Skin epidermis (tissue), 12 donors: Measurements from ENCODE around the gene PLEKHA1.

Experiments
- H3K27ac ChIP-seq, 21 experiments: fragments of 200-600 bp; sonication (generic) in 11 of 21; one replicate each; pipeline ENCODE4 v1.5.0; 2020; ENCODE audit warnings: mild to moderate bottlenecking in 3 of 21, inconsistent platforms in 2 of 21, moderate library complexity in 2 of 21
- H3K4me3 ChIP-seq, 7 experiments: fragments of 200-600 bp; sonication (generic) in 2 of 7; one replicate each; pipeline ENCODE4 v1.5.0; 2020; ENCODE audit warnings: inconsistent platforms in 2 of 7, mild to moderate bottlenecking in 2 of 7, moderate library complexity in 1 of 7

The PLEKHA1 gene

GRCh38 chr10:122454071-122454470, 79.6 kb downstream of the PLEKHA1 start:
- no peak overlapping the region for H3K27ac ChIP-seq
- H3K4me3 ChIP-seq, result no peak overlapping the region

GRCh38 chr10:122454603-122455080, 80.1 kb downstream of the PLEKHA1 start, which contains the start of gene ARMS2:
ARMS2 (plus strand) TSS chr10:122454653; CDS start chr10:122454728, 75 bp downstream.
- Histone ChIP-seq H3K27ac (no peak within 1 kb of the TSS), H3K4me3 (no peak within 1 kb of the TSS)

GRCh38 chr10:122455376-122456079, 81.0 kb downstream of the PLEKHA1 start:
- no peak overlapping the region for H3K4me3 ChIP-seq
- no peak overlapping the region for H3K27ac ChIP-seq

- H3K4me3 ChIP-seq, result no peak overlapping the region
- peak overlapping the region in 4 of 21 experiments; percentile 27 to 73 (median 36) for H3K27ac ChIP-seq
Measured at GRCh38 chr10:122457934-122458333, 83.4 kb downstream of the PLEKHA1 start.

GRCh38 chr10:122458693-122459092, 84.2 kb downstream of the PLEKHA1 start:
- Histone ChIP-seq H3K27ac (peak overlapping the region in 2 of 21 experiments; percentile 35 to 73), H3K4me3 (no peak overlapping the region)

- H3K27ac ChIP-seq, result peak overlapping the region in 1 of 21 experiments; percentile 91
- no peak overlapping the region for H3K4me3 ChIP-seq
Measured at GRCh38 chr10:122459561-122460273, 85.2 kb downstream of the PLEKHA1 start.

- H3K4me3 ChIP-seq, result peak overlapping the region; percentile 35 to 72 (median 65)
- H3K27ac ChIP-seq, result peak overlapping the region in 20 of 21 experiments; percentile 14 to 91 (median 67)
Measured at GRCh38 chr10:122460891-122461293, 86.4 kb downstream of the PLEKHA1 start.

GRCh38 chr10:122461367-122461728, 86.8 kb downstream of the PLEKHA1 start, which contains the start of gene HTRA1:
HTRA1 (plus strand) TSS chr10:122461553; CDS start chr10:122461653, 100 bp downstream.
- Histone ChIP-seq H3K27ac (peak within 1 kb of the TSS; percentile 47 to 91 (median 80)), H3K4me3 (peak within 1 kb of the TSS; percentile 63 to 72 (median 66))

- H3K27ac ChIP-seq, result peak overlapping the region; percentile 47 to 91 (median 80)
- peak overlapping the region; percentile 63 to 72 (median 66) for H3K4me3 ChIP-seq
Measured at GRCh38 chr10:122461729-122462532, 87.4 kb downstream of the PLEKHA1 start.

- Histone ChIP-seq H3K4me3 (peak overlapping the region; percentile 63 to 72 (median 66)), H3K27ac (peak overlapping the region; percentile 47 to 91 (median 80))
Measured at GRCh38 chr10:122462533-122463465, 88.3 kb downstream of the PLEKHA1 start.

- Histone ChIP-seq H3K4me3 (peak overlapping the region; percentile 63 to 72 (median 66)), H3K27ac (peak overlapping the region in 10 of 21 experiments; percentile 64 to 91 (median 84))
Measured at GRCh38 chr10:122463466-122464249, 89.2 kb downstream of the PLEKHA1 start.

- H3K4me3 ChIP-seq, result peak overlapping the region in 3 of 7 experiments; percentile 65 to 71 (median 66)
- peak overlapping the region in 3 of 21 experiments; percentile 84 to 91 (median 87) for H3K27ac ChIP-seq
Measured at GRCh38 chr10:122464250-122464510, 89.7 kb downstream of the PLEKHA1 start.

GRCh38 chr10:122464586-122464985, 90.1 kb downstream of the PLEKHA1 start:
- H3K27ac ChIP-seq, result peak overlapping the region in 2 of 21 experiments; percentile 84 to 91
- peak overlapping the region in 3 of 7 experiments; percentile 65 to 71 (median 66) for H3K4me3 ChIP-seq

GRCh38 chr10:122465401-122466040, 91.0 kb downstream of the PLEKHA1 start:
- H3K4me3 ChIP-seq, result no peak overlapping the region
- H3K27ac ChIP-seq, result peak overlapping the region in 1 of 21 experiments; percentile 9

GRCh38 chr10:122466951-122467381, 92.5 kb downstream of the PLEKHA1 start:
- Histone ChIP-seq H3K27ac (peak overlapping the region in 5 of 21 experiments; percentile 19 to 56 (median 42)), H3K4me3 (no peak overlapping the region)

GRCh38 chr10:122467701-122468100, 93.2 kb downstream of the PLEKHA1 start:
- Histone ChIP-seq H3K27ac (peak overlapping the region in 8 of 21 experiments; percentile 14 to 77 (median 55)), H3K4me3 (no peak overlapping the region)

GRCh38 chr10:122468307-122468925, 93.9 kb downstream of the PLEKHA1 start:
- peak overlapping the region in 12 of 21 experiments; percentile 14 to 77 (median 54) for H3K27ac ChIP-seq
- no peak overlapping the region for H3K4me3 ChIP-seq
